Measurements from ENCODE around the gene YEATS4.

The YEATS4 gene

GRCh38 chr12:69354172-69354555 lies 5.4 kb upstream of the YEATS4 start:
- DNase-seq: no peak
- no peak overlapping the region for H4K12ac ChIP-seq (ENCODE audit: low read depth, low read length)
- H3K4ac ChIP-seq (ENCODE audit: low read depth, low read length): no peak overlapping the region
- H3K36me3 ChIP-seq (ENCODE audit: control insufficient read depth in 1 of 2, insufficient read depth in 2 of 2, low read length in 2 of 2): no peaks in the 10 kb centered on the region
- H2BK5ac ChIP-seq (ENCODE audit: low read depth, low read length, poor library complexity): no peak overlapping the region
- H3K9ac ChIP-seq (ENCODE audit: low read length): no peak overlapping the region
- no peak overlapping the region for H2BK120ac ChIP-seq (ENCODE audit: insufficient read depth, low read length, poor library complexity)
- no peak overlapping the region for H3K14ac ChIP-seq (ENCODE audit: low read length)
- no peak overlapping the region for H4K8ac ChIP-seq (ENCODE audit: low read depth, low read length)
- no CpG with 5 or more reads among the region's 1 CpG for WGBS (ENCODE audit: extremely low coverage, insufficient coverage, insufficient read length)
- no peaks in the 10 kb centered on the region for H3K9me3 ChIP-seq (ENCODE audit: insufficient read depth, low read depth, low read length)
- H3K18ac ChIP-seq (ENCODE audit: low read length): no peak overlapping the region
- no peaks in the 10 kb centered on the region for H3K4me1 ChIP-seq (ENCODE audit: control insufficient read depth in 1 of 2, insufficient read depth in 2 of 2, low read length in 2 of 2)
- no peaks in the 10 kb centered on the region for H3K79me1 ChIP-seq (ENCODE audit: low read length)
- no peak overlapping the region for H2AK5ac ChIP-seq (ENCODE audit: low read length)
- H4K91ac ChIP-seq (ENCODE audit: low read depth, low read length): no peak overlapping the region
- no peaks in the 10 kb centered on the region for H3K27me3 ChIP-seq (ENCODE audit: insufficient read depth, low read length)
- no peak overlapping the region for H3K27ac ChIP-seq (ENCODE audit: low read depth, low read length)
- H2AFZ ChIP-seq (ENCODE audit: insufficient read depth, low read length, poor library complexity): no peak overlapping the region
- H2BK12ac ChIP-seq (ENCODE audit: low read length): no peak overlapping the region
- H3K4me3 ChIP-seq (ENCODE audit: low read depth, low read length): no peak overlapping the region
- H3K23ac ChIP-seq (ENCODE audit: low read length): no peak overlapping the region
- H3K4me2 ChIP-seq (ENCODE audit: low read length): no peak overlapping the region
- H3K79me2 ChIP-seq (ENCODE audit: control insufficient read depth, insufficient read depth, low read length, poor library complexity): no peaks in the 10 kb centered on the region

- WGBS (ENCODE audit: extremely low coverage, insufficient coverage, insufficient read length): no CpG with 5 or more reads among the region's 1 CpG
- no peak overlapping the region for H3K18ac ChIP-seq (ENCODE audit: low read length)
- no peak overlapping the region for H3K27ac ChIP-seq (ENCODE audit: low read depth, low read length)
- H2BK5ac ChIP-seq (ENCODE audit: low read depth, low read length, poor library complexity): no peak overlapping the region
- H3K9ac ChIP-seq (ENCODE audit: low read length): no peak overlapping the region
- no peaks in the 10 kb centered on the region for H3K9me3 ChIP-seq (ENCODE audit: insufficient read depth, low read depth, low read length)
- H2AFZ ChIP-seq (ENCODE audit: insufficient read depth, low read length, poor library complexity): no peak overlapping the region
- no peak overlapping the region for H4K12ac ChIP-seq (ENCODE audit: low read depth, low read length)
- no peak overlapping the region for H3K23ac ChIP-seq (ENCODE audit: low read length)
- H3K79me1 ChIP-seq (ENCODE audit: low read length): peaks cover 2% of the 10 kb centered on the region
- H3K4me1 ChIP-seq (ENCODE audit: control insufficient read depth in 1 of 2, insufficient read depth in 2 of 2, low read length in 2 of 2): no peaks in the 10 kb centered on the region
- H3K79me2 ChIP-seq (ENCODE audit: control insufficient read depth, insufficient read depth, low read length, poor library complexity): peaks cover 1% of the 10 kb centered on the region
- no peak overlapping the region for H3K4me2 ChIP-seq (ENCODE audit: low read length)
- H3K27me3 ChIP-seq (ENCODE audit: insufficient read depth, low read length): no peaks in the 10 kb centered on the region
- H4K8ac ChIP-seq (ENCODE audit: low read depth, low read length): no peak overlapping the region
- no peak overlapping the region for H2AK5ac ChIP-seq (ENCODE audit: low read length)
- H3K14ac ChIP-seq (ENCODE audit: low read length): no peak overlapping the region
- H2BK120ac ChIP-seq (ENCODE audit: insufficient read depth, low read length, poor library complexity): no peak overlapping the region
- H3K4me3 ChIP-seq (ENCODE audit: low read depth, low read length): no peak overlapping the region
- H2BK12ac ChIP-seq (ENCODE audit: low read length): no peak overlapping the region
- no peak overlapping the region for H3K4ac ChIP-seq (ENCODE audit: low read depth, low read length)
- no peak overlapping the region for H4K91ac ChIP-seq (ENCODE audit: low read depth, low read length)
- no peak for DNase-seq
- no peaks in the 10 kb centered on the region for H3K36me3 ChIP-seq (ENCODE audit: control insufficient read depth in 1 of 2, insufficient read depth in 2 of 2, low read length in 2 of 2)
Measured at GRCh38 chr12:69354556-69355187, 4.9 kb upstream of the YEATS4 start.

GRCh38 chr12:69355363-69356028 lies 4.0 kb upstream of the YEATS4 start:
- peaks cover 4% of the 10 kb centered on the region for H3K79me2 ChIP-seq (ENCODE audit: control insufficient read depth, insufficient read depth, low read length, poor library complexity)
- H2BK120ac ChIP-seq (ENCODE audit: insufficient read depth, low read length, poor library complexity): no peak overlapping the region
- no peaks in the 10 kb centered on the region for H3K27me3 ChIP-seq (ENCODE audit: insufficient read depth, low read length)
- H3K9ac ChIP-seq (ENCODE audit: low read length): no peak overlapping the region
- peaks cover 0 to 3% of the 10 kb centered on the region in 2 experiments for H3K4me1 ChIP-seq (ENCODE audit: control insufficient read depth in 1 of 2, insufficient read depth in 2 of 2, low read length in 2 of 2)
- no peaks in the 10 kb centered on the region for H3K36me3 ChIP-seq (ENCODE audit: control insufficient read depth in 1 of 2, insufficient read depth in 2 of 2, low read length in 2 of 2)
- H3K14ac ChIP-seq (ENCODE audit: low read length): no peak overlapping the region
- H4K8ac ChIP-seq (ENCODE audit: low read depth, low read length): no peak overlapping the region
- peaks cover 7% of the 10 kb centered on the region for H3K79me1 ChIP-seq (ENCODE audit: low read length)
- WGBS (ENCODE audit: extremely low coverage, insufficient coverage, insufficient read length): no CpG with 5 or more reads among the region's 2 CpGs
- H2BK12ac ChIP-seq (ENCODE audit: low read length): no peak overlapping the region
- H3K9me3 ChIP-seq (ENCODE audit: insufficient read depth, low read depth, low read length): no peaks in the 10 kb centered on the region
- no peak for DNase-seq
- H4K12ac ChIP-seq (ENCODE audit: low read depth, low read length): no peak overlapping the region
- no peak overlapping the region for H2AFZ ChIP-seq (ENCODE audit: insufficient read depth, low read length, poor library complexity)
- no peak overlapping the region for H4K91ac ChIP-seq (ENCODE audit: low read depth, low read length)
- no peak overlapping the region for H3K18ac ChIP-seq (ENCODE audit: low read length)
- H3K4me2 ChIP-seq (ENCODE audit: low read length): no peak overlapping the region
- H3K27ac ChIP-seq (ENCODE audit: low read depth, low read length): no peak overlapping the region
- no peak overlapping the region for H3K4me3 ChIP-seq (ENCODE audit: low read depth, low read length)
- H3K23ac ChIP-seq (ENCODE audit: low read length): no peak overlapping the region
- no peak overlapping the region for H2AK5ac ChIP-seq (ENCODE audit: low read length)
- H2BK5ac ChIP-seq (ENCODE audit: low read depth, low read length, poor library complexity): no peak overlapping the region
- H3K4ac ChIP-seq (ENCODE audit: low read depth, low read length): no peak overlapping the region

GRCh38 chr12:69360348-69360672 lies 767 bp downstream of the YEATS4 start:
- no CpG with 5 or more reads among the region's 10 CpGs for WGBS (ENCODE audit: extremely low coverage, insufficient coverage, insufficient read length)
- Histone ChIP-seq H4K8ac (ENCODE audit: low read depth, low read length) (peak overlapping the region; percentile 6), H2AFZ (ENCODE audit: insufficient read depth, low read length, poor library complexity) (peak overlapping the region; percentile 67), H3K36me3 (ENCODE audit: control insufficient read depth in 1 of 2, insufficient read depth in 2 of 2, low read length in 2 of 2) (peaks cover 0 to 2% of the 10 kb centered on the region in 2 experiments), H2BK120ac (ENCODE audit: insufficient read depth, low read length, poor library complexity) (no peak overlapping the region), H3K23ac (ENCODE audit: low read length) (no peak overlapping the region), H2BK12ac (ENCODE audit: low read length) (no peak overlapping the region), H3K27me3 (ENCODE audit: insufficient read depth, low read length) (no peaks in the 10 kb centered on the region), H3K27ac (ENCODE audit: low read depth, low read length) (peak overlapping the region; percentile 8), H3K4me2 (ENCODE audit: low read length) (peak overlapping the region; percentile 90), H3K4ac (ENCODE audit: low read depth, low read length) (peak overlapping the region; percentile 15), H3K14ac (ENCODE audit: low read length) (peak overlapping the region; percentile 24), H3K79me1 (ENCODE audit: low read length) (peaks cover 7% of the 10 kb centered on the region), H3K79me2 (ENCODE audit: control insufficient read depth, insufficient read depth, low read length, poor library complexity) (peaks cover 4% of the 10 kb centered on the region), H4K91ac (ENCODE audit: low read depth, low read length) (no peak overlapping the region), H3K18ac (ENCODE audit: low read length) (peak overlapping the region; percentile 46), H3K9me3 (ENCODE audit: insufficient read depth, low read depth, low read length) (no peaks in the 10 kb centered on the region), H3K4me3 (ENCODE audit: low read depth, low read length) (peak overlapping the region; percentile 91), H2AK5ac (ENCODE audit: low read length) (no peak overlapping the region), H2BK5ac (ENCODE audit: low read depth, low read length, poor library complexity) (no peak overlapping the region), H4K12ac (ENCODE audit: low read depth, low read length) (no peak overlapping the region), H3K9ac (ENCODE audit: low read length) (peak overlapping the region; percentile 87), H3K4me1 (ENCODE audit: control insufficient read depth in 1 of 2, insufficient read depth in 2 of 2, low read length in 2 of 2) (peaks cover 0 to 4% of the 10 kb centered on the region in 2 experiments)
- no peak for DNase-seq

Data from trophoblast cell (in vitro differentiated cells and primary cell).